ENCODE measurements around the gene PDE8A.

The PDE8A gene

GRCh38 chr15:85095566-85095965 is 113.9 kb downstream of the PDE8A start:
- no peak for DNase-seq

- no peak for DNase-seq
Measured at GRCh38 chr15:85097250-85097649, 115.6 kb downstream of the PDE8A start.

- DNase-seq = no peak
Measured at GRCh38 chr15:85097725-85098124, 116.1 kb downstream of the PDE8A start.

- DNase-seq = no peak
Measured at GRCh38 chr15:85099195-85099803, 117.6 kb downstream of the PDE8A start.

GRCh38 chr15:85100186-85100937 is 118.7 kb downstream of the PDE8A start:
- no peak for DNase-seq

GRCh38 chr15:85104584-85104983 is 122.9 kb downstream of the PDE8A start:
- no peak for DNase-seq

- DNase-seq = no peak
Measured at GRCh38 chr15:85108136-85108535, 126.5 kb downstream of the PDE8A start.

GRCh38 chr15:85109333-85109732 is 127.7 kb downstream of the PDE8A start:
- DNase-seq = no peak

GRCh38 chr15:85112997-85113396 is 131.3 kb downstream of the PDE8A start:
- no peak for DNase-seq

- DNase-seq = no peak
Measured at GRCh38 chr15:85114886-85115285, 133.2 kb downstream of the PDE8A start.

GRCh38 chr15:85116066-85116465 is 134.4 kb downstream of the PDE8A start:
- no peak for DNase-seq

- no peak for DNase-seq
Measured at GRCh38 chr15:85116494-85116893, 134.8 kb downstream of the PDE8A start.

GRCh38 chr15:85116925-85117646 is 135.4 kb downstream of the PDE8A start:
- no peak for DNase-seq

GRCh38 chr15:85118173-85118572 is 136.5 kb downstream of the PDE8A start:
- no peak for DNase-seq

GRCh38 chr15:85118581-85118980 is 136.9 kb downstream of the PDE8A start:
- DNase-seq = no peak

GRCh38 chr15:85120351-85121113 is 138.9 kb downstream of the PDE8A start:
- no peak for DNase-seq

- no peak for DNase-seq
Measured at GRCh38 chr15:85124173-85124572, 142.5 kb downstream of the PDE8A start.

GRCh38 chr15:85125056-85125661 is 143.5 kb downstream of the PDE8A start:
- no peak for DNase-seq

GRCh38 chr15:85128621-85129020 is 147.0 kb downstream of the PDE8A start:
- no peak for DNase-seq

- no peak for DNase-seq
Measured at GRCh38 chr15:85129881-85130280, 148.2 kb downstream of the PDE8A start.

GRCh38 chr15:85131915-85132314 is 150.3 kb downstream of the PDE8A start:
- no peak for DNase-seq

GRCh38 chr15:85133709-85134108 is 152.1 kb downstream of the PDE8A start:
- no peak for DNase-seq

Measured in right forelimb (tissue), 1 donor.